Suprapubic skin (tissue), 4 donors: ENCODE results near the gene MGAT5. TPM values are rescaled to one million over a fixed set of nuclear protein-coding genes. Genes with fewer than 3 reads are reported as not detected.
"Not testable (repeated sequence)": the region's sequence is repeated elsewhere in the genome, so short reads cannot be mapped to it uniquely, and the experiment has no call there.

Experiments
- DNase-seq, 2 donors: peaks; one replicate each; pipeline ENCODE4 v3.0.0-alpha.2; 2019; ENCODE audit warnings: low spot score in 2 of 2
- H3K27ac ChIP-seq: fragments of 200-600 bp; sonication (generic); one replicate; pipeline ENCODE4 v1.5.1; 2019
- H3K27me3 ChIP-seq: fragments of 200-600 bp; sonication (generic); one replicate; pipeline ENCODE4 v1.5.1; 2019
- H3K36me3 ChIP-seq: fragments of 200-600 bp; sonication (generic); one replicate; pipeline ENCODE4 v1.5.1; 2019
- H3K4me1 ChIP-seq: fragments of 200-600 bp; sonication (generic); one replicate; pipeline ENCODE4 v1.5.1; 2019
- H3K4me3 ChIP-seq: fragments of 200-600 bp; sonication (generic); one replicate; pipeline ENCODE4 v1.5.1; 2019; ENCODE audit warnings: mild to moderate bottlenecking
- H3K9me3 ChIP-seq: fragments of 200-600 bp; sonication (generic); one replicate; pipeline ENCODE4 v1.5.1; 2019
- CTCF ChIP-seq, 2 donors: fragments of 200-600 bp in 1 of 2; fragments of 450-650 bp in 1 of 2; sonication (generic) in 1 of 2; IDR thresholded peaks; one replicate each; pipeline ENCODE4 v1.5.1; 2016 to 2019; ENCODE audit warnings: antibody characterized with exemption in 2 of 2, mild to moderate bottlenecking in 1 of 2, moderate library complexity in 1 of 2
- EP300 ChIP-seq: sonication (generic); formaldehyde crosslinking; IDR thresholded peaks from one replicate; pipeline ENCODE4 v1.6.1; 2017; ENCODE audit warnings: antibody characterized with exemption
- POLR2A ChIP-seq, 2 donors: fragments of 450-650 bp; IDR thresholded peaks; one replicate each; pipeline ENCODE4 v1.6.1; 2017; ENCODE audit warnings: antibody characterized with exemption in 2 of 2, mild to moderate bottlenecking in 2 of 2, moderate library complexity in 2 of 2
- POLR2AphosphoS5 ChIP-seq, 3 donors: sonication (generic); formaldehyde crosslinking; IDR thresholded peaks; one replicate each; pipeline ENCODE4 v1.6.1; 2017; ENCODE audit warnings: antibody characterized with exemption in 3 of 3
- WGBS: methylation state at CpG from one replicate; pipeline ENCODE4 v1.1.5; 2018; 5-methylcytosine and 5-hydroxymethylcytosine counted together
- total RNA-seq, 4 donors: library from RNA; depleted of rRNA; stranded (reverse); fragments of >200 nt; gene quantifications; one replicate each; pipeline ENCODE4 v1.1.0, GENCODE V29; 2016

The MGAT5 gene
- total RNA-seq, 4 donors from 2014 or later: 16.9 to 42.1 (median 32.9) TPM

- 72% methylated on average over 3 of the region's 3 CpGs for WGBS
- Histone ChIP-seq H3K4me1 (peaks cover 3% of the 10 kb centered on the region), H3K27me3 (no peaks in the 10 kb centered on the region), H3K27ac (no peak overlapping the region), H3K9me3 (no peaks in the 10 kb centered on the region), H3K36me3 (no peaks in the 10 kb centered on the region), H3K4me3 (no peak overlapping the region)
- TF ChIP-seq EP300 (no peak), CTCF (IDR thresholded peaks at IDR 0.05) (no peak), POLR2A (IDR thresholded peaks at IDR 0.05) (no peak), POLR2AphosphoS5 (IDR thresholded peaks at IDR 0.05) (no peak)
- no peak for DNase-seq
Measured at GRCh38 chr2:134466141-134466540, 212.3 kb downstream of the MGAT5 start.

GRCh38 chr2:134468164-134468563 is 214.3 kb downstream of the MGAT5 start:
- 82% methylated on average over 2 of the region's 2 CpGs for WGBS
- H3K27ac ChIP-seq: no peak overlapping the region
- DNase-seq: peak in 1 of 2 donors; percentile 61

GRCh38 chr2:134468776-134469175 is 214.9 kb downstream of the MGAT5 start:
- TF ChIP-seq EP300: no peak
- no peaks in the 10 kb centered on the region for H3K27me3 ChIP-seq
- H3K9me3 ChIP-seq: no peaks in the 10 kb centered on the region
- H3K4me1 ChIP-seq: no peaks in the 10 kb centered on the region
- no peaks in the 10 kb centered on the region for H3K36me3 ChIP-seq
- no peak for DNase-seq
- WGBS: 86% methylated on average over 9 of the region's 12 CpGs
- H3K4me3 ChIP-seq: no peak overlapping the region
- no peak overlapping the region for H3K27ac ChIP-seq

More at GRCh38 chr2:134468164-134468563, 214.3 kb downstream of the MGAT5 start:
- H3K4me3 ChIP-seq: no peak overlapping the region
- H3K9me3 ChIP-seq: no peaks in the 10 kb centered on the region
- H3K27me3 ChIP-seq: no peaks in the 10 kb centered on the region
- no peak for TF ChIP-seq POLR2AphosphoS5 (IDR thresholded peaks at IDR 0.05)
- no peaks in the 10 kb centered on the region for H3K36me3 ChIP-seq
- no peaks in the 10 kb centered on the region for H3K4me1 ChIP-seq

- no peaks in the 10 kb centered on the region for H3K9me3 ChIP-seq
- 93% methylated on average over 17 of the region's 25 CpGs for WGBS
- H3K36me3 ChIP-seq: no peaks in the 10 kb centered on the region
- DNase-seq: no peak
- no peak overlapping the region for H3K27ac ChIP-seq
- H3K27me3 ChIP-seq: no peaks in the 10 kb centered on the region
- no peak overlapping the region for H3K4me3 ChIP-seq
- TF ChIP-seq POLR2A (IDR thresholded peaks at IDR 0.05) (no peak), EP300 (no peak), CTCF (IDR thresholded peaks at IDR 0.05) (no peak), POLR2AphosphoS5 (IDR thresholded peaks at IDR 0.05) (no peak)
- no peaks in the 10 kb centered on the region for H3K4me1 ChIP-seq
Measured at GRCh38 chr2:134469516-134470115, 215.7 kb downstream of the MGAT5 start.

GRCh38 chr2:134470561-134471168 is 216.8 kb downstream of the MGAT5 start:
- Histone ChIP-seq H3K9me3 (no peaks in the 10 kb centered on the region), H3K4me3 (no peak overlapping the region), H3K36me3 (no peaks in the 10 kb centered on the region), H3K4me1 (no peaks in the 10 kb centered on the region), H3K27me3 (no peaks in the 10 kb centered on the region), H3K27ac (no peak overlapping the region)
- WGBS: 96% methylated on average over 7 of the region's 8 CpGs
- TF ChIP-seq EP300 (no peak), POLR2A (IDR thresholded peaks at IDR 0.05) (no peak), CTCF (IDR thresholded peaks at IDR 0.05) (no peak), POLR2AphosphoS5 (IDR thresholded peaks at IDR 0.05) (no peak)
- no peak for DNase-seq

- H3K9me3 ChIP-seq, H3K27me3 ChIP-seq, H3K4me1 ChIP-seq, H3K27ac ChIP-seq, H3K4me3 ChIP-seq, H3K36me3 ChIP-seq, DNase-seq: not testable (repeated sequence)
- 84% methylated on average over 8 of the region's 8 CpGs for WGBS
Measured at GRCh38 chr2:134476982-134477381, 223.1 kb downstream of the MGAT5 start.
